GM12892 (cell line): Measurements from ENCODE around the gene DOCK4.

Experiments
- POLR2A ChIP-seq: IDR thresholded peaks from 2 replicates; pipeline ENCODE4 v1.6.1; 2011; ENCODE audit warnings: low read depth, low read length, control low read depth
- POLR2AphosphoS5 ChIP-seq: IDR thresholded peaks from 2 replicates; pipeline ENCODE4 v1.6.1; 2011; ENCODE audit warnings: low read depth, low read length, control low read depth

DNA sequence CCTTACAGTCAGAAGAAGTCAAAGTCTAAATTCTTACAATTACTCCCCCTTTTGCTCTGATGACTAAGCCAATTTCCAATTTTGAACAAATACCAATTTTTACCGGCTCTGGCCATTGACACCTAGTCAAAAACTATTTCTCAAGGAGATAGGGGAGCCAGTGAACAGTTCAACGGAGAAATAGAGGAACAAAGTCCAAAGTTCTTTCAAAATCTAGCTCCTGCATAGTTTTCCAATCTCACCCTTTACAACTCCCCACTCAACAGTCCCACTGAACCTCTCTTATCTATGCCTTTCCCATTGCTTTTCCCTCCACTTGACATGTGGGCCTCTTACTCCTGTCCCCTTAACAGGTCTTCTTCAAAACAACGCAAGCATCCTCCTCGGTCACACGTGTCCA lies 192.9 kb downstream of the DOCK4 start:
- TF ChIP-seq POLR2A, result no peak
- TF ChIP-seq POLR2AphosphoS5, result no peak
